K562 (cell line): ENCODE measurements around the gene GAS2L1. TPM values are rescaled to one million over a fixed set of nuclear protein-coding genes. Genes with fewer than 3 reads are reported as not detected.

ENCODE experiments used
- ATAC-seq: fragments of 200-7000 bp; cut with Tn5 transposase; 3 replicates; pipeline ENCODE4 v1.9.1; 2020; ENCODE audit warnings: moderate library complexity
- BruUV-seq: library from RNA; stranded (reverse); fragments of 400-500 nt; replicated peaks from 2 replicates; lab custom pipeline; 2021; lab: Mats Ljungman, UMichigan
- CTCF ChIA-PET: fragments of 300-600 bp; formaldehyde crosslinking; extraction: SDS; loops from one replicate; lab custom pipeline; 2021; ENCODE audit warnings: low intra/inter-chr PET ratio; lab: Yijun Ruan, JAX
- POLR2A ChIA-PET: fragments of 300-600, 350-650 bp; sonication (Branson Sonifier 250); formaldehyde crosslinking; extraction: SDS; loops from one replicate; lab custom pipeline; 2021; ENCODE audit warnings: antibody characterized with exemption, inconsistent platforms; lab: Yijun Ruan, JAX
- DNase-seq, 4 experiments: peaks; one replicate each; pipeline versions ENCODE4 v3.0.0 to v3.0.0-alpha.2; 2011 to 2018; ENCODE audit warnings: low spot score in 3 of 4, mixed read lengths in 3 of 4; ENCODE audit errors: extremely low read depth in 1 of 4
- FAIRE-seq: peaks from 2 replicates; lab custom pipeline; 2011; peaks lifted over from hg19 to GRCh38; lab: Jason Lieb, UNC
- H2AFZ ChIP-seq: 2 replicates; pipeline ENCODE4 v1.6.0; 2011; ENCODE audit warnings: low read depth, low read length, control low read depth, inconsistent platforms
- H3K27ac ChIP-seq: fragments of 200-600 bp; 3 replicates; pipeline ENCODE4 v1.8.0; 2011; ENCODE audit warnings: low read depth, mild to moderate bottlenecking, control low read depth, inconsistent platforms, low read length, moderate library complexity, mixed read lengths; ENCODE audit errors: extremely low read depth
- H3K27me3 ChIP-seq, 2 experiments: fragments of 300-600 bp in 1 of 2; 2 replicates in 1 of 2; 3 replicates in 1 of 2; pipeline versions ENCODE4 v1.6.0 to v1.8.0; 2011; ENCODE audit warnings: inconsistent platforms in 2 of 2, low read length in 2 of 2, mild to moderate bottlenecking in 1 of 2, mixed read lengths in 1 of 2, moderate library complexity in 1 of 2; ENCODE audit not compliant: control insufficient read depth in 2 of 2, insufficient read depth in 2 of 2
- H3K36me3 ChIP-seq: fragments of 300-600 bp; 3 replicates; pipeline ENCODE4 v1.8.0; 2011; ENCODE audit warnings: mild to moderate bottlenecking, low read length, inconsistent platforms; ENCODE audit not compliant: control insufficient read depth, insufficient read depth
- H3K4me1 ChIP-seq, 2 experiments: fragments of 200-600 bp in 1 of 2; replicated peaks in 1 of 2; 2 replicates in 1 of 2; 3 replicates in 1 of 2; pipeline versions ENCODE4 v1.5.1 to v1.8.0; 2011; ENCODE audit warnings: inconsistent platforms in 2 of 2, low read length in 2 of 2, mild to moderate bottlenecking in 1 of 2, mixed read lengths in 1 of 2, moderate library complexity in 1 of 2; ENCODE audit not compliant: control insufficient read depth in 2 of 2, insufficient read depth in 2 of 2
- H3K4me2 ChIP-seq: 2 replicates; pipeline ENCODE4 v1.6.1; 2011; ENCODE audit warnings: low read length, control low read depth, inconsistent platforms, mixed read lengths; ENCODE audit not compliant: insufficient read depth
- H3K4me3 ChIP-seq: fragments of 200-600 bp; sonication (generic), shearing (Covaris generic); 2 replicates; pipeline ENCODE4 v1.5.1; 2016; ENCODE audit warnings: control low read depth, inconsistent platforms
- H3K79me2 ChIP-seq: fragments of 200-600 bp; 3 replicates; pipeline ENCODE4 v1.8.0; 2011; ENCODE audit warnings: low read length, inconsistent platforms; ENCODE audit not compliant: control insufficient read depth, insufficient read depth
- H3K9ac ChIP-seq, 2 experiments: 2 replicates each; pipeline versions ENCODE4 v1.6.0 to v1.6.1; 2011; ENCODE audit warnings: low read depth in 2 of 2, low read length in 2 of 2, control low read depth in 1 of 2, inconsistent platforms in 1 of 2, mild to moderate bottlenecking in 1 of 2, mixed read lengths in 1 of 2; ENCODE audit not compliant: insufficient read depth in 1 of 2
- H3K9me1 ChIP-seq: one replicate; pipeline ENCODE4 v1.6.0; 2011; ENCODE audit warnings: inconsistent platforms, mild to moderate bottlenecking, low read length, moderate library complexity; ENCODE audit not compliant: control insufficient read depth, insufficient read depth
- H3K9me3 ChIP-seq: replicated peaks from 2 replicates; pipeline ENCODE4 v1.5.1; 2011; ENCODE audit warnings: low read depth, low read length, inconsistent platforms; ENCODE audit not compliant: control insufficient read depth, insufficient read depth
- H4K20me1 ChIP-seq: replicated peaks from 2 replicates; pipeline ENCODE4 v1.6.1; 2011; ENCODE audit warnings: low read length, inconsistent platforms, mixed read lengths; ENCODE audit not compliant: control insufficient read depth, insufficient read depth
- DDX20 ChIP-seq: fragments of 450-650 bp; IDR thresholded peaks from 2 replicates; pipeline ENCODE4 v1.6.1; 2016; ENCODE audit warnings: missing genetic modification characterization, low read depth, mild to moderate bottlenecking, missing compliant biosample characterization, moderate library complexity
- EGR1 ChIP-seq: fragments of 450-650 bp; conservative IDR thresholded peaks from 2 replicates; pipeline ENCODE4 v1.6.1; 2017; ENCODE audit warnings: mild to moderate bottlenecking
- KDM1A ChIP-seq, 2 experiments: fragments of 450-650 bp; IDR thresholded peaks; 2 replicates each; pipeline ENCODE4 v1.6.1; 2016; ENCODE audit warnings: mild to moderate bottlenecking in 2 of 2
- NCOA4 ChIP-seq: fragments of 450-650 bp; IDR thresholded peaks from 2 replicates; pipeline ENCODE4 v1.6.1; 2018; ENCODE audit warnings: mild to moderate bottlenecking; ENCODE audit not compliant: partially characterized antibody
- POLR2AphosphoS2 ChIP-seq: IDR thresholded peaks from 2 replicates; pipeline ENCODE4 v1.6.1; 2012; ENCODE audit warnings: low read length, improper control_type of control experiment
- POLR2G ChIP-seq: fragments of 200-400 bp; formaldehyde crosslinking; IDR thresholded peaks from 2 replicates; pipeline ENCODE4 v1.6.1; 2017; ENCODE audit warnings: low read depth, mild to moderate bottlenecking, antibody characterized with exemption, low read length, moderate library complexity
- SP2 ChIP-seq: IDR thresholded peaks from 2 replicates; pipeline ENCODE4 v1.6.1; 2011; ENCODE audit warnings: mild to moderate bottlenecking, low read depth, low read length, moderate library complexity; ENCODE audit not compliant: poor library complexity, severe bottlenecking; ENCODE audit errors: extremely low read depth
- WGBS: fragments of 100-300 bp; shearing (Covaris generic); methylation state at CpG from one replicate; pipeline ENCODE4 v1.1.6; 2016; ENCODE audit warnings: low coverage, mixed read lengths; ENCODE audit not compliant: insufficient coverage; ENCODE audit errors: missing lambda C conversion rate; 5-methylcytosine and 5-hydroxymethylcytosine counted together
- in situ Hi-C: fragments of 300-500 bp; cut with MboI; formaldehyde crosslinking; loops from 4 replicates; pipeline ENCODE4 v1.15.0; 2018; ENCODE audit warnings: inconsistent platforms, mixed read lengths
- intact Hi-C: fragments of 100-400 bp; cut with micrococcal nuclease; formaldehyde crosslinking; loops from 2 replicates; pipeline ENCODE4 v1.14.2; 2022
- polyA plus RNA-seq, 8 experiments: library from polyadenylated mRNA; depleted of rRNA in 4 of 8; stranded (reverse) in 5 of 8; unstranded in 3 of 8; fragments of >200 nt; fragmentation: Nextera tagmentation in 2 of 8; fragmentation: Illumina TruSeq in 1 of 8; extraction: Ambion mirVana in 2 of 8; extraction: Trizol in 1 of 8; gene quantifications; 2 replicates each; pipeline versions ENCODE4 v1.2.1 to v1.2.3, GENCODE V29; 2011 to 2014; ENCODE audit warnings: inconsistent platforms in 1 of 8, missing spikeins in 1 of 8
- total RNA-seq, 7 experiments: library from RNA; depleted of rRNA in 6 of 7; stranded (reverse); fragments of >200 nt in 6 of 7; fragmentation: Illumina TruSeq in 2 of 7; extraction: Trizol in 2 of 7; gene quantifications; 2 replicates each; pipeline versions ENCODE4 v1.2.1 to v1.2.3, GENCODE V29; 2011 to 2021; ENCODE audit warnings: low replicate concordance in 1 of 7

The GAS2L1 gene
- total and polyA plus RNA-seq, 9 of the 15 experiments (the other 6 are each of a cell fraction or from before 2014, with no cell fraction given), result 0.56 to 19.7 (median 3.2) TPM

DNA sequence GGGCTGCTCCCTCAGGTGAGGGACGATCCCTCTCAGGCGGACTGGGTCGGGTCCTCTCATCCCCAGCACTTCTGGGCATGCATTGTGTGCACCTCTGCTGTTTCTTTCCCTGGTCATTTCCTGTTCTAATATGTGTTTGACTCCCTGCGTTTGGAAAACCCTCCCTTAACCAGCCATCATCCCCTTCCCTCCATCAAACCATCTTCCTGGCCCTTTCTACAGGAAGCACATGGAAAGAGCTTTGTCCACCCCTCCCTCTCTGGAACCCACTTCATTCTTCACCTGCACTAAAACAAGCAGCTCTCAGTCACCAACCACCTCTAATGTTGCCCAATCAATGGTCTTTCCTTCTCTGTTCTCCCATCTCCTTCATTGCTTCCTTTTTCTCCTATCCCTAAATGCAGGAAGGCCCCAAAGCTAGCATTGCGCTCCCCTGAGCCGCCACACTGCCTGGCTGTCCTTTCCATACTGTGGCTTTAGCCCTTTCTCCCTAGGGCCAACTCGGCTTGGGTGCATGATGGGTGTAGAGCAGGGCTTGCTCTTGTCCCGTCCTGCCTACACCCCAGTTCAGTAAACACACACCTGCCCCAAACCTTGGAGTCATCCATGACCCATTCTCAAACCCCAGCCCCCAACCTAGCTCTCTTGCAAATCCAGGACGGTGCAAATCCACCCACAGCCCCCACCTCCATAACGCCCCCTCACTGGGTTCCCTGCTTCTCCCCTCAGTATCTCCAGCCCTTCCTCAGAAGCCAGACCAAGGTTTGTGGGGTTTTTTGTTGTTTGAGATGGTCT lies 5.4 kb upstream of the GAS2L1 start (continued):
- no peak for TF ChIP-seq SP2
- TF ChIP-seq KDM1A (IDR thresholded peaks at IDR 0.05), result no peak
- TF ChIP-seq NCOA4, result no peak
- peak; percentile 60 for TF ChIP-seq EGR1
- TF ChIP-seq POLR2AphosphoS2, result peak; percentile 68

- Histone ChIP-seq H4K20me1 (no peaks in the 10 kb centered on the region; the same call in 1 of the 2 replicates), H3K9me3 (no peaks in the 10 kb centered on the region), H3K4me2 (no peak overlapping the region), H3K27ac (no peak overlapping the region), H3K9me1 (no peaks in the 10 kb centered on the region), H3K27me3 (no peaks in the 10 kb centered on the region), H3K4me1 (peaks cover 7 to 50% of the 10 kb centered on the region in 2 experiments), H2AFZ (no peak overlapping the region), H3K79me2 (no peaks in the 10 kb centered on the region), H3K36me3 (peaks cover 36% of the 10 kb centered on the region), H3K4me3 (no peak overlapping the region), H3K9ac (no peak overlapping the region)
- ATAC-seq (no peak), FAIRE-seq (no peak), DNase-seq (no peak)
- WGBS, result 84% methylated on average over 16 of the region's 17 CpGs
- ChIA-PET POLR2A (interaction anchor here (0.6 to 1.2 kb wide), 3 partner anchors 16 to 33 kb away, joined by 3 to 6 read pairs (median 4); partner anchors contain the start of gene EWSR1), CTCF (no interaction called here)
- BruUV-seq, result no TSS peak
- no peak for TF ChIP-seq DDX20
- TF ChIP-seq POLR2G, result peak; percentile 51
- intact Hi-C loops (no loop called here), in situ Hi-C loops (no loop called here)
Measured at GRCh38 chr22:29301716-29302401, 4.6 kb upstream of the GAS2L1 start.
